KOPT-K1 (cell line): ENCODE data around the gene CBFB.
"Not testable (repeated sequence)": the region's sequence is repeated elsewhere in the genome, so short reads cannot be mapped to it uniquely, and the experiment has no call there.

Experiments used
- H3K27ac ChIP-seq: fragments of 200-600 bp; sonication (generic); 2 replicates; pipeline ENCODE4 v1.5.1; 2016; ENCODE audit warnings: antibody characterized with exemption, mild to moderate bottlenecking, low read depth, low read length; ENCODE audit not compliant: poor library complexity, severe bottlenecking
- H3K36me3 ChIP-seq: fragments of 200-600 bp; sonication (generic); 2 replicates; pipeline ENCODE4 v1.5.1; 2017; ENCODE audit warnings: antibody characterized with exemption, mild to moderate bottlenecking, low read length, moderate library complexity; ENCODE audit not compliant: insufficient read depth
- H3K9me3 ChIP-seq: fragments of 200-600 bp; sonication (generic); 2 replicates; pipeline ENCODE4 v1.5.1; 2017; ENCODE audit warnings: antibody characterized with exemption, low read length, mild to moderate bottlenecking; ENCODE audit not compliant: insufficient read depth, poor library complexity, severe bottlenecking

CBFB gene

DNA sequence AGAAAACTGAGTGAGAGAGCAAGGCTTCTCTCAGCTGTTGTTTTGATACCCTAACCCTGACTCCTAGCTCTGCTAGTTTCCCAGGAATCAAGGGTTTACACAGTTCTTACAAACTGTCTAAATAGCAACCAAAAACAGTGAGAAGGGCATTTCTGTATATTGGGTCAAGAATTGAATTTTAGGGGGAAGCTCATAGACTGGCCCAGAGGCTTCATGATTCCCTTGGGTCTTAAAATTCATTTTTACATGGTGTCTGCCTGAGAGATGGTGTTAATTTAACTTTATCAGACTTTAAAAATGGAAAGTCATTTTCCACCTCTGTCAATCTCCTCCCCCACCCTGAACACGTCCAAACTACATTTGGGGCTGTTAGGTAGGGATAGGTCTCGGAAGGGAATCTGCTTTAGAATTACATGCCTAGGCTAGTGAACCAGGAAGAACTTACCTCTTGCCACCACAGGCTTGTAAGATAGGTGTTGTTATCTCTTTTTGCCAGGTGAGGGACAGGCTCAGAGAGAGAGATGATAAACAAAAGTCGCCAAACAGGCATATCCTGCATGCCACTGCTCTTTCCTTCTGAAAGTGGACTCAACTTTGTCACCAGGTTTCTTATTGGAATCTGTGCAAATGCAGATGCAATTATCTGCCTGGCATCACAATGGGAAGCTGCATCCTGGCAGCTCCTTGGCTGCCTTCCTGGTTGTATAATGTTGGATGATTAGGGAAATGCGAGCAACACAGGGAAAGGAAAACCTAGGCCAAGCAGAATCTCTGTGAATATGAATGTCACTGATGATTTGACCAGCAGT is 83.8 kb downstream of the CBFB start:
- Histone ChIP-seq H3K9me3 (no peaks in the 10 kb centered on the region), H3K36me3 (peaks cover 9% of the 10 kb centered on the region; the same call in 1 of the 2 replicates), H3K27ac (no peak overlapping the region)

GRCh38 chr16:67114793-67115192 is 85.8 kb downstream of the CBFB start:
- Histone ChIP-seq H3K27ac (no peak overlapping the region), H3K36me3 (peaks cover 9% of the 10 kb centered on the region; the same call in 1 of the 2 replicates), H3K9me3 (no peaks in the 10 kb centered on the region)

- Histone ChIP-seq H3K9me3 (no peaks in the 10 kb centered on the region), H3K27ac (no peak overlapping the region), H3K36me3 (peaks cover 18% of the 10 kb centered on the region)
Measured at GRCh38 chr16:67115639-67116038, 86.7 kb downstream of the CBFB start.

- peaks cover 24% of the 10 kb centered on the region for H3K36me3 ChIP-seq
- no peak overlapping the region for H3K27ac ChIP-seq
- no peaks in the 10 kb centered on the region for H3K9me3 ChIP-seq
Measured at GRCh38 chr16:67116388-67117311, 87.7 kb downstream of the CBFB start.

- H3K27ac ChIP-seq = no peak overlapping the region
- H3K36me3 ChIP-seq = peaks cover 34% of the 10 kb centered on the region
- no peaks in the 10 kb centered on the region for H3K9me3 ChIP-seq
Measured at GRCh38 chr16:67117716-67118115, 88.8 kb downstream of the CBFB start.

DNA sequence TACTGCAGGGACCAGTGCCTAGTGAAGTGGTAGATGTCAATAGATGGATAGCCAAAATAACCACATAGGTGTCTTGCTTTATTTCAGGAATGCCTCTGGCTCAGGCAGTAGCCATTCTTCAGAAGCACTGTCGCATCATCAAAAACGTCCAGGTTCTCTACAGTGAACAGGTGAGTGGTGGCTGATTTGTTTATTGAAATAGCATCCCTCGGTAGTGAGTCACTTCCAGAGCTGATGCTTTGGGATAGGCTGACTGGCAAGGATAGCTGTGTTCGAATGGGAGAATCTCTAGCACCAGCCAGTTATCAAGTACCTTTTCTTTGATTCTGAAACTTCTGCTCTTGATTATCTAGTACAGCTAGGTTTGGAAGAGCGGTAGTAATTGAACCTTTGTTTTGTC is 91.1 kb downstream of the CBFB start:
- Histone ChIP-seq H3K27ac (no peak overlapping the region), H3K9me3 (no peaks in the 10 kb centered on the region), H3K36me3 (peaks cover 53% of the 10 kb centered on the region)

GRCh38 chr16:67122799-67123198 is 93.8 kb downstream of the CBFB start:
- peaks cover 72% of the 10 kb centered on the region for H3K36me3 ChIP-seq

GRCh38 chr16:67128417-67128816 is 99.5 kb downstream of the CBFB start:
- Histone ChIP-seq H3K9me3 (no peaks in the 10 kb centered on the region), H3K36me3 (peaks cover 85% of the 10 kb centered on the region), H3K27ac (no peak overlapping the region)

More at GRCh38 chr16:67122799-67123198, 93.8 kb downstream of the CBFB start:
- H3K27ac ChIP-seq, H3K9me3 ChIP-seq: not testable (repeated sequence)

DNA sequence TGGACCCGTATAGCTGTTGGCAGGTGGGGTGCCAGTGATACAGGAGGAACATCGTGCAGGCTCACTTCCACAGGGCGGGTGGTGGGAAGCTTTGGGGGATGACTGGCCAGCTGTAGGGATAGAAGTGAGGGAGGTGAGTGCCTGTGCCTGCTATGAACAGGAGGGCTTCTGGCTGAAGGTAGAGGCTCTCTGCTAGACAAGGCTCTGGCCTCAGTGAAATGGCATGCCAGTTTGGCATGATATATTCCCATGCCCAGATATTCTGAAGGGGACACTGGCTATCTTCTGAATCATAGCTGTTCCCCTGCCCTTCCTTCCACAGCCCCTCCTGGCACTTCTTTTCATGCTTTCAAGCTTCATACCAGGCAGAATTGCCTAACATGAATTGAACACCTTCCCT is 99.9 kb downstream of the CBFB start:
- peaks cover 83% of the 10 kb centered on the region for H3K36me3 ChIP-seq
- no peaks in the 10 kb centered on the region for H3K9me3 ChIP-seq
- H3K27ac ChIP-seq = no peak overlapping the region

GRCh38 chr16:67129422-67129821 is 100.5 kb downstream of the CBFB start:
- Histone ChIP-seq H3K9me3 (no peaks in the 10 kb centered on the region), H3K36me3 (peaks cover 83% of the 10 kb centered on the region), H3K27ac (no peak overlapping the region)

DNA sequence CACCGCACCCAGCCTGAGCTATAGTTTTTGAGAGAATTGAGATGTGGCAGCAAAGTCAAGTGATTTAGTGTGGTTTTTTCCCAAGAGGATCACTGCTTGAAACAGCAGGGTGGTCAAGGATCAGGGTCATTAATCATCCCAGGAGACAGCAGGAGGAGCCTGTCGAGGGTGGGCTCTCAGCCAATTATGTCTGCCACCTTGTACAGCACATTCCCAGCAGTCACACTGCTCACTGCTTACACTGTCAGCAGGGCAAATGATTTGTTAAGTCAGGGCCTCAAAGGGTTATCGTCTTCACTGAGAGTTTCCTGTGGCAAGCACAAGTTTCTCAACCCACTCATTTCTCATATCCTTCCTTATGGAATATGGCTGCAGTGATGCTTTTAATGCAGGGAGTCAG is 108.7 kb downstream of the CBFB start:
- Histone ChIP-seq H3K36me3 (peaks cover 95% of the 10 kb centered on the region), H3K9me3 (no peaks in the 10 kb centered on the region), H3K27ac (no peak overlapping the region)

DNA sequence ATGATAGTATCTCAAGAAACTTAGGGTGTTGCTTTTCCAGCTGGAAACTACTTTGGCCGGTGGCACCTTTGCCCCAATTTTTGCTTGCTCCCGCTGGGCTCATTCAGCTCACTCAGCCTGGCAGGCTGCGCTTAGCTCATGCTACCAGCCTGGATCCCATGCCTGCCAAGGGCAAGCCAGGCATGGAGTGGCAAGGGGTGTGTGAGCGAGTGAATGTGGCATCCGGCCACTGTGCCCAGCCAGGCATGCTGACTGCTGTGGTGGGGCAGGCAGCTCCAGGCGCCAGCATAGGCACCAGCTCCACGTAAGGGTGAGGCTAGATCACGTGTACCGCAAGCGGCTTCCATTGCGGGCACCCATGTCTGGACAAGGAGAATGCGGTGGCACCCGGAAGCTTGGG is 112.4 kb downstream of the CBFB start:
- Histone ChIP-seq H3K27ac (no peak overlapping the region), H3K36me3 (peaks cover 97% of the 10 kb centered on the region), H3K9me3 (no peaks in the 10 kb centered on the region)

- peaks cover 97% of the 10 kb centered on the region for H3K36me3 ChIP-seq
- no peak overlapping the region for H3K27ac ChIP-seq
- no peaks in the 10 kb centered on the region for H3K9me3 ChIP-seq
Measured at GRCh38 chr16:67142342-67142741, 113.4 kb downstream of the CBFB start.

DNA sequence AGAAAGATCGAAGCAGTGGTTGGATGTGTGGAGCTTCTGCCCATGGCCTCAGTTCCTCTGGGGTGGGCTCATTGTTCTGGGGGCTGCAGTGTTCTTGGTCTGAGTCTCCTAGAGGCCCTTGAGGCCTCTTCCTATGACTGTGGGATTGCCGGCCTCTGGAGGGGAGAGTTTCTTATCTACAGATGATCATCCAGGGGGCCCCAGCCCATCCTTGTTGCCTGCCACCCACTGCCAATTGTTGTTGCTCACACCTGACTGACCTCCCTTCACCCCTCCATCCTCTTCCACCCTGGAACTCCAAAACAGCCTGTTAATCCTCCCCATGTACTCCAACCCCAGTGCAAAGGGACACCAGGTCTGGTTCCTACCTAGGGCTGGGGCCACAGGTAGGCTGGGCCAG is 116.0 kb downstream of the CBFB start:
- H3K36me3 ChIP-seq = peaks cover 97% of the 10 kb centered on the region
- no peaks in the 10 kb centered on the region for H3K9me3 ChIP-seq
- H3K27ac ChIP-seq = no peak overlapping the region

DNA sequence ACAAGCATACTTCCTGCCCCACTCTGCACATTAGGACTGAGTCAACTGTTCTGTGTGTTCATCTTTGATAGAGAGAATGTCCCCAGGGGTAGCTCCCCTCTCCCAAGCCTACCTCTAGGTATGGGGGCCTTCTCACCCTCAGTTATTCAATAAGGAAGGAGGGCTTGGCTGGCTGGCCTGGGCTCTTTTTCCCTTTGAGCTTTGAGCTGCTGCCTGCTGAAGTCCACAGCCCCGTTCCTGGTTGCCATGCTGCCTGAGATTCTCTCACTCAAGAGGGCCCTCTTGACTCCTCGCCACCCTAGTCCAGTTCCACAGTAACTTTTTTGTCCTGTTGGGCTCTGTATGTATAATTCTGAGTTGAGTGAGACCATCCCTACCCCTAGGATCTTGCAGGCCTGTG is 116.8 kb downstream of the CBFB start:
- Histone ChIP-seq H3K27ac (no peak overlapping the region), H3K36me3 (peaks cover 89% of the 10 kb centered on the region), H3K9me3 (no peaks in the 10 kb centered on the region)
